CD8-positive, alpha-beta memory T cell (primary cell): ENCODE data around the gene TXLNB. TPM values are rescaled to one million over a fixed set of nuclear protein-coding genes. Genes with fewer than 3 reads are reported as not detected.
A peak's percentile ranks its signal among the peaks of the same experiment; 100 is the strongest.

Experiments
- CTCF ChIA-PET: fragments of 350-600 bp; sonication (Branson Sonifier 250); formaldehyde crosslinking; loops from one replicate; lab custom pipeline; 2021; ENCODE audit warnings: antibody characterized with exemption; lab: Charles Lee
- POLR2A ChIA-PET: fragments of 350-600 bp; sonication (Branson Sonifier 250); formaldehyde crosslinking; loops from one replicate; lab custom pipeline; 2021; ENCODE audit warnings: antibody characterized with exemption; lab: Charles Lee
- DNase-seq, 5 donors: peaks; one replicate each; pipeline versions ENCODE4 v3.0.0 to v3.0.0-alpha.2; 2020 to 2022; ENCODE audit warnings: mixed read lengths in 1 of 5
- H3K27ac ChIP-seq: one replicate; pipeline ENCODE4 v1.7.0; 2013; ENCODE audit warnings: low read depth, mild to moderate bottlenecking, low read length, moderate library complexity
- H3K27me3 ChIP-seq: 2 replicates; pipeline ENCODE4 v1.7.0; 2013; ENCODE audit warnings: low read length, mild to moderate bottlenecking; ENCODE audit not compliant: insufficient read depth, poor library complexity, severe bottlenecking
- H3K36me3 ChIP-seq: 2 replicates; pipeline ENCODE4 v1.7.0; 2013; ENCODE audit warnings: mild to moderate bottlenecking, low read length, moderate library complexity; ENCODE audit not compliant: insufficient read depth
- H3K4me1 ChIP-seq: 2 replicates; pipeline ENCODE4 v1.7.0; 2013; ENCODE audit warnings: mild to moderate bottlenecking, low read length, moderate library complexity; ENCODE audit not compliant: insufficient read depth
- H3K4me3 ChIP-seq: 2 replicates; pipeline ENCODE4 v1.7.0; 2013; ENCODE audit warnings: mild to moderate bottlenecking, low read length
- H3K9me3 ChIP-seq: 2 replicates; pipeline ENCODE4 v1.7.0; 2013; ENCODE audit warnings: mild to moderate bottlenecking, low read length
- H3K27ac Mint-ChIP-seq, 8 donors: one replicate each; pipeline ENCODE4 v1.8.0; 2020 to 2021; ENCODE audit warnings: mixed read lengths in 8 of 8, mild to moderate bottlenecking in 6 of 8, inconsistent platforms in 3 of 8, moderate library complexity in 3 of 8
- H3K27me3 Mint-ChIP-seq, 2 donors: one replicate each; pipeline ENCODE4 v1.8.0; 2020 to 2021; ENCODE audit warnings: mixed read lengths in 2 of 2, mild to moderate bottlenecking in 1 of 2, moderate library complexity in 1 of 2
- H3K36me3 Mint-ChIP-seq, 3 donors: one replicate each; pipeline ENCODE4 v1.8.0; 2020 to 2021; ENCODE audit warnings: mixed read lengths in 3 of 3, inconsistent platforms in 1 of 3, mild to moderate bottlenecking in 1 of 3
- H3K4me1 Mint-ChIP-seq, 3 donors: one replicate each; pipeline ENCODE4 v1.8.0; 2020 to 2021; ENCODE audit warnings: mixed read lengths in 3 of 3, inconsistent platforms in 1 of 3, mild to moderate bottlenecking in 1 of 3
- H3K4me3 Mint-ChIP-seq, 7 donors: one replicate each; pipeline ENCODE4 v1.8.0; 2020 to 2021; ENCODE audit warnings: mixed read lengths in 7 of 7, mild to moderate bottlenecking in 6 of 7, moderate library complexity in 4 of 7, inconsistent platforms in 2 of 7
- H3K9me3 Mint-ChIP-seq, 5 donors: one replicate each; pipeline ENCODE4 v1.8.0; 2020 to 2022; ENCODE audit warnings: mixed read lengths in 5 of 5, mild to moderate bottlenecking in 3 of 5, moderate library complexity in 2 of 5, inconsistent platforms in 1 of 5
- polyA plus RNA-seq: library from polyadenylated mRNA; unstranded; fragments of 300-500 nt; fragmentation: Illumina TruSeq; gene quantifications from one replicate; pipeline ENCODE4 v1.2.3, GENCODE V29; 2021
- total RNA-seq, 2 experiments: library from RNA; stranded (reverse); gene quantifications; one replicate each; pipeline ENCODE4 v1.2.3, GENCODE V29; 2021

TXLNB gene
- total and polyA plus RNA-seq, 3 experiments from 2014 or later, result 0.13 to 0.47 (median 0.35) TPM

DNA sequence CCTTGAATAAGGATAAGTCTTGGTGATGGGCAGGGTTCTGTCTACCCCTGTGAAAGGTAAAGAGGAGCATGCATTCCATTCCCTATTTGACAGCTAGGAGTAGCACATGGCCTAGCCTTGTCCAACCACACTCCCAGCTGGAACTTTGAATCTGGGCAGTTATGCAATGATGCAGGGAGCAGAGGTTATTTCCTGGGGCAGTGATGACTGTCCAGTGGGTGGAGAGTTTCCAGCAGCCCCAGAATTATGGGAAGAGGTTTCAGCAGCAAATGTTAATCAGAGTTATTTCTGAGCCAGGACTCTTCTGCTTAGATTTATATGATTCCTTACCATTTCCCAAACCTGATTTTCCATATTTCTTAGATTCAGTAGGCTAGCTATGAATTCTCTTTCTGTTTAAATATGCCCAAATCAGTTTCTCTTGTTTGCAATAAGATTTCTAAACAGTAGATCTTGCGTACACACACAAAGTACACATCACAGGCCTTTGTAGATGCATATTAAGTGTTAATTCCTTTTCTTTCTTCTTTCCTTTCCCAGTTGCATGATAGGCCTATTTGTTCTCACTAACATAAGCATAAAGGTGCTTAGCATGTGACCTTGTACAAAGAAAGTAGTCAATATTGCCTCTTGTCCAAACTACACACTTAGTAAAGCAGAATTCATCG is 17.3 kb upstream of the TXLNB start:
- H3K9me3 Mint-ChIP-seq, result no peaks in the 10 kb centered on the region
- no peaks in the 10 kb centered on the region for H3K27me3 ChIP-seq
- H3K4me3 Mint-ChIP-seq, result no peak overlapping the region
- H3K36me3 ChIP-seq, result no peaks in the 10 kb centered on the region
- H3K4me1 ChIP-seq, result no peaks in the 10 kb centered on the region
- ChIA-PET CTCF (no interaction called here), POLR2A (no interaction called here)
- H3K4me3 ChIP-seq, result no peak overlapping the region
- H3K27ac ChIP-seq, result no peak overlapping the region
- peaks cover 4 to 16% (median 14%) of the 10 kb centered on the region in 3 donors for H3K4me1 Mint-ChIP-seq
- no peak for DNase-seq
- peaks cover 0 to 8% (median 2%) of the 10 kb centered on the region in 3 donors for H3K36me3 Mint-ChIP-seq
- no peaks in the 10 kb centered on the region for H3K27me3 Mint-ChIP-seq
- H3K27ac Mint-ChIP-seq, result peak overlapping the region in 2 of 8 donors; percentile 33 to 44
- no peaks in the 10 kb centered on the region for H3K9me3 ChIP-seq

DNA sequence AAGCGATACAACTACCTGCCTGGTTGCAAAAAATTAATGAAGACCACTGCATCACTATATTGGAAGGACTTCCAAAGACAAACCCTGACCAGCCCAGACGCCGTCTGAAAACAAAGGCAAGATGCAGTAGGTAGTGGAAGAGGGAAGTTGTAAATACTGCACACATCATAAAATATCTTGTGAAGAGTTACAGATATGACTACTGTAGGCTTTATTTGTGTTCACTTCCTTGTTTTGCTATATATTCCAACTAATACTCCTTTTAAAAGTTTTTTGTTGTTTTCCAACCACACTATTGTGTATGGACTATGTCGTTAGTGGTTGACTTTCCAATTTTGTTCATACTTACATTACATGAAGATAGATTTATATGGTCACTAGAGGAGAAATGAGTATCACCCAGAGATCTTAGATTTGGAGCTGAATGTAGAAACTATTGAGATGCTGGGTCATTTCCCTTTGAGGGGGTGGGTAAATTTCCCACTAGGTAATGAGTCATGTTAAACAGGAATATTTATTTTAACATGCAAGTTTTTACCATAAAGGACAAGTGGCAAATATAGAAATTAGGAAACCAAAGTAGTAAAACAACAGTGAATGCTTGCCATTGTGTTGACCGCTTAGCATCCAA is 16.6 kb upstream of the TXLNB start:
- H3K9me3 ChIP-seq, result no peaks in the 10 kb centered on the region
- H3K27me3 ChIP-seq, result no peaks in the 10 kb centered on the region
- no peaks in the 10 kb centered on the region for H3K36me3 ChIP-seq
- no peak overlapping the region for H3K27ac ChIP-seq
- ChIA-PET CTCF (no interaction called here), POLR2A (no interaction called here)
- H3K27ac Mint-ChIP-seq, result no peak overlapping the region
- no peak for DNase-seq
- H3K4me3 ChIP-seq, result no peak overlapping the region
- no peaks in the 10 kb centered on the region for H3K27me3 Mint-ChIP-seq
- peaks cover 4 to 16% (median 14%) of the 10 kb centered on the region in 3 donors for H3K4me1 Mint-ChIP-seq
- H3K4me1 ChIP-seq, result no peaks in the 10 kb centered on the region
- no peak overlapping the region for H3K4me3 Mint-ChIP-seq
- no peaks in the 10 kb centered on the region for H3K9me3 Mint-ChIP-seq
- peaks cover 0 to 8% (median 2%) of the 10 kb centered on the region in 3 donors for H3K36me3 Mint-ChIP-seq

DNA sequence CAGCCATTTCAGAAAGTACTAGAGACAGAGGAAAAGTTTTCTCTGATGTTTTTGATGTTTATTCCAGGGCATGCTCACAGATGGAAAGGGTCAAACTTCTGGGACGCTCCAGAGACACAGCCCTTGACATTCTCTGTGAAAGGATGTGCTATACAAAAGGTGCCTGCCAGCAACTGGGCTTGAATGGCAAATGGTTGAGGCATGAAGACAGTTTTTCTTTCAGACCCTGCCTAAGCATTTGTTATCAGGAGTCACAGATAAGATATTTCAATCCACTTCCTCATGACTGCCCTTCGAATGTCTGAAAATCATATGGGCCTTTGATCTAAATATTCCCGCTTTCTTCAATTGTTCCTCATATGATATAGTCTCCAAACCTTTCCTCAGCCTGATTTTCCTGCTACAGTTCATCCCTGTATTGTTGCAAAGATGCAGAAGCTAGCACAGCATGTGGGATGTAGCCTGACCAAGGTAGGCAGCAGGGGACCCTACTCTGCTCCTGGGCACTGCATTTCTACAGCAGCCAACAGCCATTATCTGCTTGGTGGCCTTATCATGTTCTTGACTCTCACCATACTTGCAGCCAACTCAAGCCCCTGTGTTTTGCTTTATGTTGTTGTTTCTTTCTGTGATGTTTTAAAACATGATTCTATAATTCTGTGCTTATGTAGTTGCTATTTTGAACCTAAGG is 14.6 kb upstream of the TXLNB start:
- Mint-ChIP-seq H3K9me3 (no peaks in the 10 kb centered on the region), H3K36me3 (peaks cover 0 to 8% (median 2%) of the 10 kb centered on the region in 3 donors), H3K27me3 (no peaks in the 10 kb centered on the region), H3K4me1 (peaks cover 3 to 10% (median 3%) of the 10 kb centered on the region in 3 donors), H3K4me3 (no peak overlapping the region), H3K27ac (no peak overlapping the region)
- Histone ChIP-seq H3K36me3 (no peaks in the 10 kb centered on the region), H3K27ac (no peak overlapping the region), H3K27me3 (no peaks in the 10 kb centered on the region), H3K4me1 (no peaks in the 10 kb centered on the region), H3K4me3 (no peak overlapping the region), H3K9me3 (no peaks in the 10 kb centered on the region)
- CTCF ChIA-PET, result interaction anchor here (1.2 kb wide), 1 partner anchor 87 kb away, joined by 4 read pairs; no protein-coding TSS in a partner anchor
- DNase-seq, result no peak
- POLR2A ChIA-PET, result no interaction called here

DNA sequence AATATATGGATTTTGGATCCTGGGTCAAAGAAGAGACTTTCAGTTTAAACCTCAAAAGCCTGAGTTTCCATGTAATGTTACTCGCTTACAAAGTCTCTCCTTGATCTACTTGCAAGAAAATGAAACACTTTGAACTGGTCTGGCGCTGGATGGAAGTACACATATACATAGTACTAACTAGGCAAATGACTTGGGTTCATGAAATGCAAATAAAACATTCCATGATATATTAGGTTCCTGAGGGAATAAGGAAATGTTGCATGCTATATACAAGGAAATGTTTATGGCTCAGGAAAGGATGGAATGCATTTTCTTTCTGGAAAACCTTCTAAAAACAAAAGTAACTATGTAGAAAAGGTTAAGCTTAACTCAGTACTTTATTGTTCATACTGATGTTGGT is 11.4 kb upstream of the TXLNB start:
- DNase-seq, result no peak
- Mint-ChIP-seq H3K27me3 (no peaks in the 10 kb centered on the region), H3K4me3 (no peak overlapping the region), H3K9me3 (no peaks in the 10 kb centered on the region), H3K27ac (no peak overlapping the region), H3K36me3 (peaks cover 0 to 15% (median 1%) of the 10 kb centered on the region in 3 donors), H3K4me1 (peaks cover 0 to 10% (median 0%) of the 10 kb centered on the region in 3 donors)
- Histone ChIP-seq H3K27me3 (no peaks in the 10 kb centered on the region), H3K27ac (no peak overlapping the region), H3K4me1 (no peaks in the 10 kb centered on the region), H3K4me3 (no peak overlapping the region), H3K9me3 (no peaks in the 10 kb centered on the region), H3K36me3 (no peaks in the 10 kb centered on the region)
- POLR2A ChIA-PET, result interaction anchor here (1.1 kb wide), 1 partner anchor 21 kb away, joined by 6 read pairs; no protein-coding TSS in a partner anchor
- CTCF ChIA-PET, result interaction anchor here (1.8 to 1.9 kb wide), 2 partner anchors 8 to 53 kb away, joined by 4 to 5 read pairs; no protein-coding TSS in a partner anchor

DNA sequence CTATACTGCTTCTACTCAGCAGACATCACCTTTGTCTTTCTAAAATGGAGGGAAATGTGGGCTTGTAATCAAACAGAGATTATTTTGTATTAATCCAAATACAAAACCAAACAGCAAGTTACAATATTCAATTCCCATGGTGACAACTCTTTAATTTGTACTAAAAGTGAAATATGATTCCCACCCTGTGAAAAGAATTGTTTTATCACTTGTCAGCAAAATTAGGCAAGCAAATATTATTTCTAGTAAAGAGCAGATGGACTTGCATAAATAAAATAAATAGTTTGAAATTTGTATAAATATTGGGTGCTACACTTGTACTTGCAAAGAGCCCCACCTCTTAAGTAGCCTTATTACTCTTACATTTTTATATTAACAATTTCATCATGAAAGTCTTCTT is 6.1 kb upstream of the TXLNB start:
- ChIA-PET CTCF (no interaction called here), POLR2A (no interaction called here)
- no peak overlapping the region for H3K4me3 Mint-ChIP-seq
- no peak overlapping the region for H3K27ac Mint-ChIP-seq
- H3K36me3 Mint-ChIP-seq, result peaks cover 0 to 23% (median 0%) of the 10 kb centered on the region in 3 donors
- Histone ChIP-seq H3K4me1 (peaks cover 10% of the 10 kb centered on the region), H3K27ac (no peak overlapping the region), H3K27me3 (no peaks in the 10 kb centered on the region), H3K9me3 (no peaks in the 10 kb centered on the region), H3K4me3 (no peak overlapping the region), H3K36me3 (no peaks in the 10 kb centered on the region)
- H3K4me1 Mint-ChIP-seq, result peaks cover 16 to 38% (median 25%) of the 10 kb centered on the region in 3 donors
- no peaks in the 10 kb centered on the region for H3K27me3 Mint-ChIP-seq
- DNase-seq, result no peak
- no peaks in the 10 kb centered on the region for H3K9me3 Mint-ChIP-seq

DNA sequence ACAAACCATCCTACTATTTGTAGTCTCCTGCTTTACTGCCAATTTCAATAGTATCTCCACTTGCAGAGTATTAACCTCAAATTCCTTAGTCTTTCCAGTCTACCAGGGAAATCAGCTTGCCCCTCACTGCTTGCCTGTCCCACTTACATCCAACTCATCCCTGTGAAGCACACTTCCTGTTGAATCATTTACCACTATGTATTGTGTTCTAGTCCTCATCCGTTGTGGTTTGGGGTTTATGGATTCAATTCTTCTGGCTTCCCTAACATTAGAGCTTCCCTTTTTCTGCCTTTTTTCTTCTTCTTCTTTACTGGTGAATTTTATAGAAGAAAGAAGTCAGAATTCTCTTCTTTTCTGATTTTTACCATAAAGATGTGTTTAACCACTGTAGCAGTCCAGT is 5.1 kb upstream of the TXLNB start:
- Mint-ChIP-seq H3K36me3 (peaks cover 0 to 23% (median under 1%) of the 10 kb centered on the region in 3 donors), H3K27ac (peak overlapping the region in 2 of 8 donors; percentile 13 to 75), H3K9me3 (peaks cover 0 to under 1% (median 0%) of the 10 kb centered on the region in 5 donors), H3K4me3 (no peak overlapping the region), H3K4me1 (peaks cover 26 to 48% (median 35%) of the 10 kb centered on the region in 3 donors), H3K27me3 (peaks cover 0 to 1% of the 10 kb centered on the region in 2 donors)
- DNase-seq, result no peak
- H3K9me3 ChIP-seq, result no peaks in the 10 kb centered on the region
- POLR2A ChIA-PET, result no interaction called here
- H3K4me3 ChIP-seq, result no peak overlapping the region
- H3K27me3 ChIP-seq, result no peaks in the 10 kb centered on the region
- no peak overlapping the region for H3K27ac ChIP-seq
- CTCF ChIA-PET, result no interaction called here
- no peaks in the 10 kb centered on the region for H3K36me3 ChIP-seq
- H3K4me1 ChIP-seq, result peaks cover 20% of the 10 kb centered on the region

DNA sequence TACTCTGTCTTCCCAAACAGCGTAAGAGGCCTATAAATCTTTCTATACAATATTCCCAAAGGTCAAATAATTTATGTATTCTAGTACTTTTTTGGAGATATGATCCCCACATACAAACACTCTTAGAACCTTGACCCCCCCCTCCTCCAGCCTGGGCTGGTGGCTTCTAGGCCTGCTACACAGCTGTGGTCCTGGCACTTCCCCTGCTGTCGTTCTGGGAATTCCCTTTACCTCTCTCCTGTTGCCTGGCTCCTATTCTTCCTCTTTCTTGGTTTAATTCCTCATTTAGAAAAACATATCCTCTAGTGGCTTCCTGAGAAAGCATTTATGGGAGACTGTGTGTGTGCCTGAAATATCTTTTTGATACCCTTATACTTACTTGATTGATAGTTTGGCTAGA is 4.1 kb upstream of the TXLNB start:
- no peaks in the 10 kb centered on the region for H3K36me3 ChIP-seq
- Mint-ChIP-seq H3K4me3 (no peak overlapping the region), H3K36me3 (peaks cover 0 to 23% (median 1%) of the 10 kb centered on the region in 3 donors), H3K9me3 (peaks cover 0 to 2% (median 0%) of the 10 kb centered on the region in 5 donors), H3K27me3 (peaks cover 0 to 2% of the 10 kb centered on the region in 2 donors), H3K27ac (peak overlapping the region in 1 of 8 donors; percentile 36), H3K4me1 (peaks cover 34 to 59% (median 45%) of the 10 kb centered on the region in 3 donors)
- no peaks in the 10 kb centered on the region for H3K9me3 ChIP-seq
- ChIA-PET POLR2A (no interaction called here), CTCF (no interaction called here)
- H3K27ac ChIP-seq, result no peak overlapping the region
- DNase-seq, result no peak
- H3K27me3 ChIP-seq, result no peaks in the 10 kb centered on the region
- H3K4me3 ChIP-seq, result no peak overlapping the region
- peaks cover 29% of the 10 kb centered on the region for H3K4me1 ChIP-seq
